ENCODE measurements around the gene RFX6.

The RFX6 gene

DNA sequence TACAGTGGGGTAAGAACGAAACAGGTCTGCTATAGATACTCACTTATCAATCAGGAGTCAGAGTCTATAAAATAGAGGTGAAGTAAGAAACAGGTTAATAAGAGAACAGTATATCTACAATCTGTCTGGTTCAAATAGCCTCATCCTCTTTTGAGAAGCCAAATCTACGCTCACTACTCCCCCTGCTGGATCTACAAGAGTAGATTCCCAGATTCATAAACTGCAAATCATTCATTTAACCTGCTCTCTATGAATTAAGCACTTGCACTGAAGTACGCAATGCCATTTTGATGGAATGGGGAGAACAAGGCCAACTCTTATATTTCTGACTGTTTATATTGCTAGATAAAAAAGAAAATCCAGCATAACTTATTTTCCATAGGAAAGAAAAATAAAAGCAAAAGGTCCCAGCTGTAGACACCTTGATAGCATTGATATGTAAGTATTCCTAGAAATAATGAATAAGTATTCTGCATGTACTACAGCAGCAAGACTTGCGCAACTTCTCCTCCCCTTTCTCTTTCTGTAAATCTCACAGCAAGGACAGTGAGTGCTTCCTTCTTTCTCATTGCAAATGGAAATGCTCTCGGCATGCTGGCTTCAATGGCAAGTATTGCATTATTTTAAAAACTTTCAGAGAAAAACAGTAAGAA is 92.3 kb downstream of the RFX6 start:
- DNase-seq (ENCODE audit: insufficient read length, low spot score) (peak; percentile 14), FAIRE-seq (peak; percentile 79)

DNA sequence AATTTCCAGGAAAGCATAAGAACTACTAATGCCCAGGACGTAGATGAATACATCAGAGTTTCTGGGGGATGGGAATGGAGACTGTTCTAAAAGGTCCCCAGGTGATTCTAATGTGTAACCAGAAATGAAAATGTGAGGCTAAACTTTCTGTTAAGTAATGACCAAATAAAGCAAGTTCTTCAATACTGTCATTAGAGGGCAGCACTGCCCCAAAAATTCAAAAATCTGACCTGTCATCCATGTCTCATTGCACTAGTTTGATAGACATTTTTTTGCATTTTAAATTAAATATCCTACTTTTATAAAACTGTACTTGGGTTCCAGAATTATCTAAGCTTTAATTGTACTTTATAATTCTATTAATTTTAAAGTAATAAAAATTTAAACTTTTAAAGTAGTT is 94.9 kb downstream of the RFX6 start:
- peak; percentile 81 for FAIRE-seq
- peak; percentile 9 for DNase-seq (ENCODE audit: insufficient read length, low spot score)

DNA sequence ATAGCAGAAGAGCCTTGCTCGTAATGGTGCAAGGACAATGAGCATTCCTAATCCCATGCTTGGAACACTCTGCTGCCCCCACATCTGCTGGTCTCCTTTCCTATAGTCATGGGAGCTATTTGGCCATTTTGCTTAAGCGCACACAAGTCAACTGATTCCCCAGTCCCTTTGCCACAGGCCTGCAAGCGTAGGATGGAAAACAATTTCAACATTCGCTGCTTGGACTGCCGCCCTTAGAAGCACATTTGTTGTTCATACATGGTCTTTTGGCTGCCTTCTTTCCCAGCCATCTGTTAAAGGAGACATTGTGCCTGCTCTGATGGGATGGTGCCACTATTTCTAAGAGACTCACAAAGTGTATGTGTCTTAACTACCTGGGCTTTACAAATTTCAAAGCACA is 96.9 kb downstream of the RFX6 start:
- no peak for FAIRE-seq
- DNase-seq (ENCODE audit: insufficient read length, low spot score), result no peak

DNA sequence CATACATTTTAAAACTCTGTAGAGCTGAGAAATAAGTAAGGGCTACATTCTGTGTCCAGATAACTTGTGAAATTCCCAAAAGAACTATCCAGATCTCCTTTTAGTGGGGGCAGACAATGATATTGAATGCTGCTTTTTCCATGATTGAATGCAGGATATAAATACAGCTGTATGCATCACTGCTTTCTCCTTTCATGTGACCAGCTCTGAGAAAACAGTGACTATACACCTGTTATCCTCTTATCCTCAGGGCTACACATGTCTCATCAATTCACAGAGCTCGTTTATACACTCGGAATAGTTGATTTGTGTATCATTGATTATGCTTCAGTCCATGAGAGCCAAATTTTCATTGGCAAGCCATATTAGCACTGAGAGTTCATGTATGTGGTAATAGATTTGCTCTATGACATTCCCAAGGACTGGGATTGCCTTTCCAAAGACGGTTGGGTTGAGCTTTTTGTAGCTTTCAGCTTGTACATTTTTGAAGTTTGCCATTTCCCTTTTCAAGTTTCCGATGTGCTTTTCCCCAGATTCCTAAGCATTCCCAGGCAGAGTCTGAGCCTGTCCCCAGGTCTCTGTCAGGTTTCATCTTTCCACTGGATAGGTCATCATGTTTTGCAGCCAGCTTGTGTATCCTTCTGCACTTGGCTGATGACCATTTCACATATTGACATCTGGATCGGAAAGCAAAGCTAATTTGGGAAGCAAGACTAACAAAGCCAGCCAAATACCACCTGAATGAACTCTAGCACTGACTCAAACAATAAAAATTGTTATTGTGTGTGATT is 97.7 kb downstream of the RFX6 start:
- FAIRE-seq (no peak), DNase-seq (ENCODE audit: insufficient read length, low spot score) (no peak)

DNA sequence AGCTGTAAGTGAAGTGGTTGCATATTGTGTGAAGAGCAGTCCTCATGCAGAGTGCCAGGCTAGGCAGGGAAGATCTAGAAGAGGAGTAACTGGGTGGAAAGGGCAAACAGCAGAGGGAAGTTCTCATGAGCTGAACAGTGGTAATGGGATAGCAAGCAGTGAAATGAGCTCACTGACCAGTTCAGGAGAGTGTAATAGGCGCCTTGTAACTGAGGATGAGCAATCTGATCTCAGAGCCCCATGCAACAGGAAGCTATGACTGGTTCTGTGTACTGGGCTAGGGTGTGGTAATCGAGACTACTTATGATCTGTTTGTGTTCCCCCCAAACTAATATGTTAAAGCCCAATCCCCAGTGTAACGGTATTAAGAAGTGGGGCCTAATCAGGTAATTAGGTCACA is 98.6 kb downstream of the RFX6 start:
- no peak for DNase-seq (ENCODE audit: insufficient read length, low spot score)
- FAIRE-seq, result no peak

DNA sequence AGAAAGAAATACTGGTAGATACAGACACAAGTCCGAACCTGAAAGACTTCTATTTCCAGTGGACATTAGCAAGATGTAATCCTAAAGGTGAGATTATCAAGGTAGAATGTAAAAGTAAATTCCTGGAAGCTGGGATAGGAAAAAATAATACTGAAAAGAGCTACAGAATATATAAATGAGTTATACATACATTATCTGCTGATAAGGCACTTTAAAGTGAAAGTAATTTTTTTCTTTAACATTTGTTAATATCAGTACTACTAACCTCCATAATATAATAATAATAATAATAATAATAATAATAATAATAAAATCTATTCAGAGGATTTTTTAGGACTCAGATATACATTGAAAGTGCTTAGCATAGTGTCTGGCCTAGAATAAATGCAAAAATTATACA is 102.5 kb downstream of the RFX6 start:
- FAIRE-seq (no peak), DNase-seq (ENCODE audit: insufficient read length, low spot score) (no peak)

Measured in GM19239 (cell line).